OCI-LY3 (cell line): Measurements from ENCODE around the gene SLC16A7.

Experiments used
- H2AFZ ChIP-seq: fragments of 200-600, 300-600 bp; shearing (Covaris generic); 2 replicates; pipeline ENCODE4 v1.6.0; 2014; ENCODE audit warnings: antibody characterized with exemption, low read depth, low read length
- H3K27ac ChIP-seq: fragments of 200-600, 300-600 bp; sonication (generic); 2 replicates; pipeline ENCODE4 v1.5.1; 2014; ENCODE audit warnings: mild to moderate bottlenecking, low read length, moderate library complexity, mixed read lengths
- H3K27me3 ChIP-seq: fragments of 200-600, 300-600 bp; sonication (generic); 2 replicates; pipeline ENCODE4 v1.6.1; 2014; ENCODE audit warnings: low read depth, low read length, mixed read lengths
- H3K36me3 ChIP-seq: fragments of 200-600, 300-600 bp; sonication (generic); replicated peaks from 2 replicates; pipeline ENCODE3; 2014; ENCODE audit warnings: low read depth, low read length, mixed read lengths
- H3K4me1 ChIP-seq: fragments of 300-600, 200-600 bp; sonication (generic); 2 replicates; pipeline ENCODE4 v1.6.1; 2014; ENCODE audit warnings: low read length, mixed read lengths
- H3K4me2 ChIP-seq: fragments of 200-600, 300-600 bp; sonication (generic); 2 replicates; pipeline ENCODE4 v1.6.1; 2014; ENCODE audit warnings: low read length, mixed read lengths
- H3K4me3 ChIP-seq: fragments of 300-600, 200-600 bp; sonication (generic); 2 replicates; pipeline ENCODE4 v1.5.1; 2014; ENCODE audit warnings: antibody characterized with exemption, mild to moderate bottlenecking, low read length, moderate library complexity
- H3K79me2 ChIP-seq: fragments of 300-600, 200-600 bp; shearing (Covaris generic); 2 replicates; pipeline ENCODE4 v1.6.1; 2014; ENCODE audit warnings: mild to moderate bottlenecking, low read length, mixed read lengths
- H3K9ac ChIP-seq: fragments of 300-600, 200-600 bp; shearing (Covaris generic); 2 replicates; pipeline ENCODE4 v1.6.0; 2014; ENCODE audit warnings: mild to moderate bottlenecking, low read length, moderate library complexity
- H3K9me3 ChIP-seq: fragments of 200-600, 300-600 bp; shearing (Covaris generic); 2 replicates; pipeline ENCODE4 v1.6.1; 2014; ENCODE audit warnings: low read length, mixed read lengths; ENCODE audit not compliant: insufficient read depth
- H4K20me1 ChIP-seq: fragments of 200-600, 300-600 bp; sonication (generic); 2 replicates; pipeline ENCODE4 v1.6.1; 2016; ENCODE audit warnings: low read length, mixed read lengths; ENCODE audit not compliant: insufficient read depth
- EZH2phosphoT487 ChIP-seq: fragments of 200-600 bp; shearing (Covaris generic); IDR thresholded peaks from 2 replicates; pipeline ENCODE4 v1.6.1; 2018; ENCODE audit warnings: antibody characterized with exemption, mixed run types, low read depth
- TF ChIP-seq, protein P1 (sequence below): fragments of 200-600, 300-600 bp; sonication (generic); IDR thresholded peaks from 2 replicates; pipeline ENCODE4 v1.5.1; 2014; ENCODE audit warnings: antibody characterized with exemption, low read length, low read depth

The SLC16A7 gene

DNA sequence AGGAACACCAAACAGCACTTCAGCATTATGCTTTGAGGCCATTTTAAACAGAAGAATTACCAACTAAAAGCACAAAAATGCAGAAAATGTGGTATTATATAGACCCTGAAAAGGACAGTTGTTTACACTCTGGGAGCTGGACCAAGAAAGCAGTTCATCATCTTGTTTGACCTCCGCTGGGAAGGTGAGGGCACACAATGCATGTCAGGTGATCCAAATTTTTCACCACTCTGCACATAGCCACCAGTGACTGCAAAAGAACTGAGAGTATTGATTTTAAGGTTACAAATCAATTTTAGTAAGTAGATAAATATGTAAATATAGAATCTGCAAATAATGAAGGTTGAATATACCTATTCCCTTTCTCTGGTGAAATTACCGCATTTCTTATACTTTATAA lies 119.6 kb downstream of the SLC16A7 start:
- Histone ChIP-seq H3K9me3 (no peaks in the 10 kb centered on the region), H3K36me3 (no peaks in the 10 kb centered on the region), H3K27me3 (no peaks in the 10 kb centered on the region), H3K9ac (no peak overlapping the region), H3K4me1 (no peaks in the 10 kb centered on the region), H3K4me2 (no peak overlapping the region), H4K20me1 (no peaks in the 10 kb centered on the region), H2AFZ (no peak overlapping the region), H3K79me2 (no peaks in the 10 kb centered on the region), H3K4me3 (no peak overlapping the region), H3K27ac (no peak overlapping the region)
- no peak for TF ChIP-seq EZH2phosphoT487
- TF ChIP-seq, protein P1, sequence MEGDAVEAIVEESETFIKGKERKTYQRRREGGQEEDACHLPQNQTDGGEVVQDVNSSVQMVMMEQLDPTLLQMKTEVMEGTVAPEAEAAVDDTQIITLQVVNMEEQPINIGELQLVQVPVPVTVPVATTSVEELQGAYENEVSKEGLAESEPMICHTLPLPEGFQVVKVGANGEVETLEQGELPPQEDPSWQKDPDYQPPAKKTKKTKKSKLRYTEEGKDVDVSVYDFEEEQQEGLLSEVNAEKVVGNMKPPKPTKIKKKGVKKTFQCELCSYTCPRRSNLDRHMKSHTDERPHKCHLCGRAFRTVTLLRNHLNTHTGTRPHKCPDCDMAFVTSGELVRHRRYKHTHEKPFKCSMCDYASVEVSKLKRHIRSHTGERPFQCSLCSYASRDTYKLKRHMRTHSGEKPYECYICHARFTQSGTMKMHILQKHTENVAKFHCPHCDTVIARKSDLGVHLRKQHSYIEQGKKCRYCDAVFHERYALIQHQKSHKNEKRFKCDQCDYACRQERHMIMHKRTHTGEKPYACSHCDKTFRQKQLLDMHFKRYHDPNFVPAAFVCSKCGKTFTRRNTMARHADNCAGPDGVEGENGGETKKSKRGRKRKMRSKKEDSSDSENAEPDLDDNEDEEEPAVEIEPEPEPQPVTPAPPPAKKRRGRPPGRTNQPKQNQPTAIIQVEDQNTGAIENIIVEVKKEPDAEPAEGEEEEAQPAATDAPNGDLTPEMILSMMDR = no peak

DNA sequence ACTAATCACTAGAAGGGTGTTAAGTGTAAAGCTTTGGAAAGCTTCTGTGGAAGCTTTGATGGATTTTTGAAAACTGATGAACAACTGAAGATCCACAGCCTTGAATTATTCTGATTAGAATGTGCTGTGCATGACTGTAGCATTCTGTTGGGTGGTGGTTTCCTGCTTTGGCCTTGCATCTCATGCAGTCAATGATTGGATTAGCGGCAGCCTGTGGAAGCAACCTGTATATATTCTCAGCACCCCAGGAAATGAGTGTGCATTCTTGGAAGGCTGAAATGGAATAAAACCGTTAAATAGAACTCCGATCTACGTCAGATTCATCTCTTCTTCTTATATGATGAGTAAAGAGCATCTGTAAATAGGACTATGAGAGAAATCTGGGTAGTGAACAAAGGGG lies 120.2 kb downstream of the SLC16A7 start:
- Histone ChIP-seq H3K27me3 (no peaks in the 10 kb centered on the region), H3K9ac (no peak overlapping the region), H3K79me2 (no peaks in the 10 kb centered on the region), H3K4me1 (no peaks in the 10 kb centered on the region), H3K4me3 (no peak overlapping the region), H3K4me2 (no peak overlapping the region), H3K27ac (no peak overlapping the region), H2AFZ (no peak overlapping the region), H3K9me3 (no peaks in the 10 kb centered on the region), H3K36me3 (no peaks in the 10 kb centered on the region), H4K20me1 (no peaks in the 10 kb centered on the region)
- TF ChIP-seq EZH2phosphoT487 = no peak
- TF ChIP-seq, protein P1 = no peak

DNA sequence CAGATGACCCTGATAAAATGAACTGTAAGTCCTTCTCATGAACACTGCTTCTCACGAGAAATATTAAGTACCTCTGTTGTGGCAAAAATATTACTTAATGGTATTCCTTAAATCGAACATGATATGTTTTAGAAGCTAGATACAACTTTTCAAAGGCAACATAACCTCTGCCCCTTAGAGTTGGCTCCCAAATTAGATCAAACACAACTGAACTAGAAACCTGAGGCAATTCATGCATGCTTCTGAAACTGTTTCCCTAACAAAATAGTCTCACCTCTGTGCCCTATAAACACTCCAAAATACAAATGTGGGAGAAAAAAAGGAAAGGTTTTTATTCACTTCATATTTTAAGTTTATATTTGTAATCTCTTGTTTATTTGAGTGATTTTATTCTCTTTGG lies 121.6 kb downstream of the SLC16A7 start:
- H2AFZ ChIP-seq = no peak overlapping the region
- no peaks in the 10 kb centered on the region for H3K36me3 ChIP-seq
- no peak overlapping the region for H3K27ac ChIP-seq
- no peak overlapping the region for H3K4me2 ChIP-seq
- H3K79me2 ChIP-seq = no peaks in the 10 kb centered on the region
- no peaks in the 10 kb centered on the region for H4K20me1 ChIP-seq
- TF ChIP-seq EZH2phosphoT487 = no peak
- TF ChIP-seq, protein P1 = no peak
- no peak overlapping the region for H3K9ac ChIP-seq
- no peaks in the 10 kb centered on the region for H3K27me3 ChIP-seq
- H3K4me1 ChIP-seq = no peaks in the 10 kb centered on the region
- no peak overlapping the region for H3K4me3 ChIP-seq
- H3K9me3 ChIP-seq = no peaks in the 10 kb centered on the region

DNA sequence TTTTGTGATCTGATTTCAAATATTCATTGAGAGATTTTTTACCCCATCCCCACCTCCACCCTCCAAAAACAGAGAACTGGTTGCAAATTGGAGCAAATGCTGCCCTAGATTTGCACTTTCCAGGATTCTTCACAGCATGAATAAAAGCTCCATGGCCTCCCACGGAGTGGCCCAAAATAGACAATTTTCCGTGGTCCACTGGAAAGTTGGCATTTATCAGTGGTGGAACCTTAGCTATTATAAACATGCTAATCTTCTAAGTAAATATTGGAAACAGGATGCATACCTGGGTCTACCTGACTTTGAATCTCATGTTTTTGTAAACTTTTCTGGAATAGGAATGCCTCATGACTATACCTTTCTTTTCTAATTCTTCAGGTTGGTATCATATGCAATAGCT lies 123.9 kb downstream of the SLC16A7 start:
- H2AFZ ChIP-seq = no peak overlapping the region
- H3K27ac ChIP-seq = no peak overlapping the region
- H3K9me3 ChIP-seq = no peaks in the 10 kb centered on the region
- no peak for TF ChIP-seq EZH2phosphoT487
- TF ChIP-seq, protein P1 = no peak
- H3K36me3 ChIP-seq = no peaks in the 10 kb centered on the region
- no peak overlapping the region for H3K9ac ChIP-seq
- H3K4me3 ChIP-seq = no peak overlapping the region
- no peaks in the 10 kb centered on the region for H4K20me1 ChIP-seq
- H3K4me1 ChIP-seq = no peaks in the 10 kb centered on the region
- H3K4me2 ChIP-seq = no peak overlapping the region
- no peaks in the 10 kb centered on the region for H3K79me2 ChIP-seq
- H3K27me3 ChIP-seq = no peaks in the 10 kb centered on the region
